SU-DHL-6 (cell line): Measurements from ENCODE around the gene SLC19A3.
"Not testable (repeated sequence)": the region's sequence is repeated elsewhere in the genome, so short reads cannot be mapped to it uniquely, and the experiment has no call there.

Experiments
- EZH2phosphoT487 ChIP-seq: fragments of 200-600 bp; sonication (generic), shearing (Covaris generic); conservative IDR thresholded peaks from 2 replicates; pipeline ENCODE4 v1.6.1; 2018; ENCODE audit warnings: mild to moderate bottlenecking, antibody characterized with exemption, low read length, moderate library complexity, mixed read lengths
- TF ChIP-seq, protein P1 (sequence below): fragments of 200-600 bp; sonication (generic); IDR thresholded peaks from one replicate; pipeline ENCODE4 v1.5.1; 2017; ENCODE audit warnings: antibody characterized with exemption, mild to moderate bottlenecking, low read length, moderate library complexity; ENCODE audit not compliant: insufficient read depth, poor library complexity, severe bottlenecking

DNA sequence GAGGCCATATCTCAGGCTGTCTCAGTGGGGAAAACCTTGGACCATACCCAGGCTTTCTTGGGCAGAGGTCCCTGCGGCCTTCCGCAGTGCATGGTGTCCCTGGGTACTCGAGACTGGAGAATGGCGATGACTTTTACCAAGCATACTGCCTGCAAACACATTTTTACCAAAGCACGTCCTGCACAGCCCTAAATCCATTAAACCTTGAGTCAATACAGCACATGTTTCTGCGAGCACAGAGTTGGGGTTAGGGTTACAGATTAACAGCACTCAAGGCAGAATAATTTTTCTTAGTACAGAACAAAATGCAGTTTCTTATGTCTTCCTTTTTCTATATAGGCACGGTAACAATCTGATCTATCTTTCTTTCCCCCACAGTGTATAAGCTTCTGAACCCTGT is 5.0 kb upstream of the SLC19A3 start:
- TF ChIP-seq, protein P1, sequence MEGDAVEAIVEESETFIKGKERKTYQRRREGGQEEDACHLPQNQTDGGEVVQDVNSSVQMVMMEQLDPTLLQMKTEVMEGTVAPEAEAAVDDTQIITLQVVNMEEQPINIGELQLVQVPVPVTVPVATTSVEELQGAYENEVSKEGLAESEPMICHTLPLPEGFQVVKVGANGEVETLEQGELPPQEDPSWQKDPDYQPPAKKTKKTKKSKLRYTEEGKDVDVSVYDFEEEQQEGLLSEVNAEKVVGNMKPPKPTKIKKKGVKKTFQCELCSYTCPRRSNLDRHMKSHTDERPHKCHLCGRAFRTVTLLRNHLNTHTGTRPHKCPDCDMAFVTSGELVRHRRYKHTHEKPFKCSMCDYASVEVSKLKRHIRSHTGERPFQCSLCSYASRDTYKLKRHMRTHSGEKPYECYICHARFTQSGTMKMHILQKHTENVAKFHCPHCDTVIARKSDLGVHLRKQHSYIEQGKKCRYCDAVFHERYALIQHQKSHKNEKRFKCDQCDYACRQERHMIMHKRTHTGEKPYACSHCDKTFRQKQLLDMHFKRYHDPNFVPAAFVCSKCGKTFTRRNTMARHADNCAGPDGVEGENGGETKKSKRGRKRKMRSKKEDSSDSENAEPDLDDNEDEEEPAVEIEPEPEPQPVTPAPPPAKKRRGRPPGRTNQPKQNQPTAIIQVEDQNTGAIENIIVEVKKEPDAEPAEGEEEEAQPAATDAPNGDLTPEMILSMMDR, result not testable (repeated sequence)
- not testable (repeated sequence) for TF ChIP-seq EZH2phosphoT487
